Loucy (cell line): ENCODE results near the gene LTC4S.

Experiments
- H2AFZ ChIP-seq: fragments of 200-600 bp; sonication (generic); 2 replicates; pipeline ENCODE4 v1.6.0; 2016; ENCODE audit warnings: antibody characterized with exemption, mild to moderate bottlenecking, low read length, moderate library complexity
- H3F3A ChIP-seq: fragments of 200-600 bp; 2 replicates; pipeline ENCODE4 v1.6.0; 2016; ENCODE audit warnings: antibody characterized with exemption, low read depth, mild to moderate bottlenecking
- H3K27me3 ChIP-seq: fragments of 200-600 bp; sonication (generic); 2 replicates; pipeline ENCODE4 v1.6.1; 2014; ENCODE audit warnings: low read length, mild to moderate bottlenecking; ENCODE audit not compliant: insufficient read depth, poor library complexity, severe bottlenecking
- H3K36me3 ChIP-seq: fragments of 200-600 bp; sonication (generic); 2 replicates; pipeline ENCODE4 v1.6.1; 2016; ENCODE audit warnings: low read length; ENCODE audit not compliant: insufficient read depth
- H3K4me1 ChIP-seq: fragments of 200-600 bp; sonication (generic); 2 replicates; pipeline ENCODE4 v1.5.1; 2014; ENCODE audit warnings: low read length, mild to moderate bottlenecking; ENCODE audit not compliant: insufficient read depth, poor library complexity, severe bottlenecking
- H3K4me2 ChIP-seq: fragments of 200-600 bp; sonication (generic); 2 replicates; pipeline ENCODE4 v1.6.0; 2014; ENCODE audit warnings: antibody characterized with exemption, low read length, low read depth, mild to moderate bottlenecking; ENCODE audit not compliant: poor library complexity, severe bottlenecking
- H3K4me3 ChIP-seq: fragments of 200-600 bp; sonication (generic); 2 replicates; pipeline ENCODE4 v1.5.1; 2014; ENCODE audit warnings: low read length, mild to moderate bottlenecking, mixed read lengths; ENCODE audit not compliant: poor library complexity, severe bottlenecking
- H3K79me2 ChIP-seq: fragments of 200-600 bp; sonication (generic); 2 replicates; pipeline ENCODE4 v1.6.1; 2014; ENCODE audit warnings: low read length; ENCODE audit not compliant: insufficient read depth
- H3K9ac ChIP-seq: fragments of 200-600 bp; sonication (generic); 2 replicates; pipeline ENCODE4 v1.6.0; 2014; ENCODE audit warnings: mild to moderate bottlenecking, low read depth, low read length, moderate library complexity; ENCODE audit not compliant: poor library complexity, severe bottlenecking
- H3K9me2 ChIP-seq: fragments of 200-600 bp; sonication (generic); replicated peaks from 2 replicates; pipeline ENCODE4 v1.6.1; 2016; ENCODE audit warnings: low read depth, low read length, mixed read lengths
- H3K9me3 ChIP-seq: fragments of 200-600 bp; sonication (generic); 2 replicates; pipeline ENCODE4 v1.6.1; 2014; ENCODE audit warnings: mild to moderate bottlenecking, antibody characterized with exemption, low read length, low read depth; ENCODE audit not compliant: insufficient read depth
- H4K20me1 ChIP-seq: fragments of 200-600 bp; sonication (generic); 2 replicates; pipeline ENCODE4 v1.6.0; 2014; ENCODE audit warnings: antibody characterized with exemption, low read length, mild to moderate bottlenecking; ENCODE audit not compliant: insufficient read depth, poor library complexity, severe bottlenecking
- CTCF ChIP-seq: fragments of 200-600 bp; sonication (generic); conservative IDR thresholded peaks from 2 replicates; pipeline ENCODE4 v1.5.1; 2014; ENCODE audit warnings: mild to moderate bottlenecking, antibody characterized with exemption, low read length
- EZH2phosphoT487 ChIP-seq: fragments of 200-600 bp; IDR thresholded peaks from 2 replicates; pipeline ENCODE4 v1.6.1; 2018; ENCODE audit warnings: antibody characterized with exemption, mild to moderate bottlenecking, moderate library complexity, borderline replicate concordance

Gene LTC4S

GRCh38 chr5:179773686-179774040 lies 20.1 kb upstream of the LTC4S start:
- H3K9ac ChIP-seq = no peak overlapping the region

GRCh38 chr5:179774442-179774841 lies 19.3 kb upstream of the LTC4S start:
- H3K4me3 ChIP-seq = no peak overlapping the region
- H3K9me2 ChIP-seq = no peaks in the 10 kb centered on the region
- H3F3A ChIP-seq = no peaks in the 10 kb centered on the region
- H4K20me1 ChIP-seq = no peaks in the 10 kb centered on the region
- peaks cover 43% of the 10 kb centered on the region; the same call in 1 of the 2 replicates for H3K36me3 ChIP-seq
- no peaks in the 10 kb centered on the region for H3K79me2 ChIP-seq
- no peak overlapping the region for H3K9ac ChIP-seq
- no peak overlapping the region for H3K4me2 ChIP-seq
- no peaks in the 10 kb centered on the region for H3K9me3 ChIP-seq
- TF ChIP-seq EZH2phosphoT487 (no peak), CTCF (no peak)
- no peaks in the 10 kb centered on the region for H3K27me3 ChIP-seq
- no peak overlapping the region for H2AFZ ChIP-seq
- H3K4me1 ChIP-seq = no peaks in the 10 kb centered on the region

More at GRCh38 chr5:179773686-179774040, 20.1 kb upstream of the LTC4S start:
- Histone ChIP-seq H3K36me3 (peaks cover 50% of the 10 kb centered on the region; the same call in 1 of the 2 replicates), H4K20me1 (no peaks in the 10 kb centered on the region), H2AFZ (no peak overlapping the region), H3K4me3 (no peak overlapping the region), H3K4me2 (no peak overlapping the region), H3K27me3 (no peaks in the 10 kb centered on the region), H3K9me2 (no peaks in the 10 kb centered on the region), H3K79me2 (no peaks in the 10 kb centered on the region), H3F3A (no peaks in the 10 kb centered on the region), H3K9me3 (no peaks in the 10 kb centered on the region), H3K4me1 (no peaks in the 10 kb centered on the region)
- TF ChIP-seq CTCF (no peak), EZH2phosphoT487 (no peak)

GRCh38 chr5:179776411-179776938 lies 17.3 kb upstream of the LTC4S start:
- no peak for TF ChIP-seq CTCF
- no peak for TF ChIP-seq EZH2phosphoT487
- Histone ChIP-seq H3K9me2 (no peaks in the 10 kb centered on the region), H3K79me2 (no peaks in the 10 kb centered on the region), H3K4me2 (no peak overlapping the region), H3K4me1 (no peaks in the 10 kb centered on the region), H3K9me3 (no peaks in the 10 kb centered on the region), H2AFZ (no peak overlapping the region), H4K20me1 (no peaks in the 10 kb centered on the region), H3F3A (no peaks in the 10 kb centered on the region), H3K36me3 (peaks cover 29% of the 10 kb centered on the region; the same call in 1 of the 2 replicates), H3K9ac (no peak overlapping the region), H3K27me3 (no peaks in the 10 kb centered on the region), H3K4me3 (no peak overlapping the region)
